Measurements from ENCODE around the gene TMEM212.

TMEM212 gene

DNA sequence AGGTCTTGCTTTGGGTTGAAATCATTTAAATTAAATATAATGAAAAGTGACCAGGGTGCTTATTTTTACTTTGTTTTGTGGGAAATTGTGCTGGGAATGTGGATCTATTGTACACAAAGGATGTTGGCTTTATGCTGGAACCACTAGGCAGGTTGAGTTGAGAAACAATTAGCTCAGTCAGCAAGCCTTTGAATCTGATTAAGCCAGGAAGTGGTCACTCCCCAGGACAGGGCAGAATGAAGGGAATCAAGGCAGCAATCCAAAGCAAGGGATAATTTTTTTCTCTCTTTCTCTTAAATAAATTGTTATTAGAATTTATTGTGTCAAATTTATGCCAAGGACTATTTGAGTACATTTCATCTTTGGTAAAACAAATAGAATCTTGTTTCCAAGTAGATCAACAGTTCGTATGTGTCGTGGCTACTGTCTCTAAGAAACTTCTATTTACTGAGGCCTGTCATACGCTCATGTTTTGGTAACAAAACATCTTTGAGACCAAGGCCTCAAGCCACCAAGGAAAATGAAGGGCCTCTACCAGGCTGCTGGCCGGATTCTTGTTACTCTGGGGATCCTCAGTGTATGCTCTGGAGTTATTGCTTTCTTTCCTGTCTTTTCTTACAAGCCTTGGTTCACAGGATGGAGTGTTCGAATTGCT is at the start of gene TMEM212:
Gene TMEM212, plus strand, starts transcription at position 486 of the 655 bp plus-strand sequence. Its CDS starts 35 bp downstream, at position 521.
- TF ChIP-seq, protein P1, sequence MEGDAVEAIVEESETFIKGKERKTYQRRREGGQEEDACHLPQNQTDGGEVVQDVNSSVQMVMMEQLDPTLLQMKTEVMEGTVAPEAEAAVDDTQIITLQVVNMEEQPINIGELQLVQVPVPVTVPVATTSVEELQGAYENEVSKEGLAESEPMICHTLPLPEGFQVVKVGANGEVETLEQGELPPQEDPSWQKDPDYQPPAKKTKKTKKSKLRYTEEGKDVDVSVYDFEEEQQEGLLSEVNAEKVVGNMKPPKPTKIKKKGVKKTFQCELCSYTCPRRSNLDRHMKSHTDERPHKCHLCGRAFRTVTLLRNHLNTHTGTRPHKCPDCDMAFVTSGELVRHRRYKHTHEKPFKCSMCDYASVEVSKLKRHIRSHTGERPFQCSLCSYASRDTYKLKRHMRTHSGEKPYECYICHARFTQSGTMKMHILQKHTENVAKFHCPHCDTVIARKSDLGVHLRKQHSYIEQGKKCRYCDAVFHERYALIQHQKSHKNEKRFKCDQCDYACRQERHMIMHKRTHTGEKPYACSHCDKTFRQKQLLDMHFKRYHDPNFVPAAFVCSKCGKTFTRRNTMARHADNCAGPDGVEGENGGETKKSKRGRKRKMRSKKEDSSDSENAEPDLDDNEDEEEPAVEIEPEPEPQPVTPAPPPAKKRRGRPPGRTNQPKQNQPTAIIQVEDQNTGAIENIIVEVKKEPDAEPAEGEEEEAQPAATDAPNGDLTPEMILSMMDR (IDR thresholded peaks at IDR 0.05; ENCODE audit: insufficient read depth, low read length, missing control alignments): no peak
- POLR2A ChIA-PET: no interaction called here
- CTCF ChIA-PET: interaction anchor here (1.0 kb wide), 1 partner anchor 499 kb away, joined by 3 read pairs; no protein-coding TSS in a partner anchor
- no peak for DNase-seq (ENCODE audit: low read depth, low spot score)
- no peak within 1 kb of the TSS for H3K4me3 ChIP-seq (ENCODE audit: low read depth, low read length)

DNA sequence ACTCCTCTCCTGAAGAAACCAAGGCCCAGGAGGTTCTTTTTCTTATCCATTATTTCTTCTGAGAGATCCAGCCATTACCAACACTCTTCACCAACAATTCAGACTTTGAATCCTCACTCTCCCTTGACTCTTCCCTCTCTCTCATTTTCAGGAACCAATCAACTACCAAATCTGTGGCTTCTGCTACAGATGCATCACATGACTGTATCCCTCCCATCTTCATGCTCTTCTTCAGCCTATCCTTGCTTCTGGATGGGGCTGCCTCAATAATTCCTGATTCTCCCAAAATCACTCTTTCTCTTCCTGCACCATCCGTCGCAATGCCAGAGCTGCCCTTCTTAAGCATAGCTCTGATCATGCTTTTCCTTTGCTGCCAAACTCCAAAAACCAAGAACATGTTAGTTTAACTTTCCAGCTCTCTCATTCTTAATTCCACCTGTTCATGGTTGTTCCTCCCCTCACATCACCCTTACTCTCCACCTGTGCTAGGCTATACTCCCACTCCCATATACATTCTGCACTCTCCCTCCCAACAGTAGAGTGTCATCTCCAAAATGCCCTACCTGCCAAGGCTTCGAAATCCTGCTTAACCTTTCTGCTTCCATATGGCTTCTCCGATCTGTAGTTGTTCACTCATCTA is 46.4 kb upstream of the TMEM212 start:
- POLR2A ChIA-PET: no interaction called here
- CTCF ChIA-PET: no interaction called here
- H3K4me3 ChIP-seq (ENCODE audit: low read depth, low read length): no peak overlapping the region
- no peak for DNase-seq (ENCODE audit: low read depth, low spot score)
- TF ChIP-seq, protein P1 (IDR thresholded peaks at IDR 0.05; ENCODE audit: insufficient read depth, low read length, missing control alignments): no peak

DNA sequence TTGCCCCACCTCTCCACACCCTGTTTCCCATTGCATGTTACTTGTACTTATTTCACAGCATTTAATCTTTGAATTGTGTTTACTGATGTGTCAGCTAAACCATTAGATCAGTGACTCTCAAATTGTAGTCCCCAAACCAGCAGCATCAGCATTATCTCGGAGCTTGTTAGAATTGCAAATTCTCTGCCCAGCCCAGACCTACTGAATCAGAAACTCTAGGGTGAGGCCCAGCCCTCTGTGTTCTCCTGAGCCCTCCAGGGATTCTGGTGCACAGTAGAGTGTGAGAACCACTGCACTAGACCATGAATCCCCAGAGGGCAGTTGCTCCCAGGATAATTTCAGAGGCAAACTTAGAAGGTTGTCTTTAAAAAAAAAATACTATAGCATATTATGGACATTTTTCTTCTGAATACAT is 45.9 kb upstream of the TMEM212 start:
- POLR2A ChIA-PET: no interaction called here
- CTCF ChIA-PET: no interaction called here

DNA sequence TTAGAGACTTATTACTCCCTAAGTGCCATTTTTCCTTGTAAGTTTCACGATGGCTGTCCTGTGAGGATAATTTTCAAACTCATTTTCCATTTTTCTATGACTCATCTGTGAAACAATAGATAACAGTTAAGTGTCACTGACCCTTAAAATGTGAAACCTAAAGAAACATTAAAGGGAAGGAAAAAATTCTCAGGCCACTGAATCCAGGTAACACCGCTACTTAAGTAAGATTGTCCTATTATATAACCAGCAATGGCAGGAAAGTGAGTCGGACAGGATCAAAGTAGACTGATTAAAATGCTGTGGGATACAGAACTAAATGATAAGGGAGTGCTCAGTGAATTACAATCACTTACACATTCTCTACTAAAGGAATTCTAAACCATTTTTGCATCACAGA is 45.3 kb upstream of the TMEM212 start:
- TF ChIP-seq, protein P1 (IDR thresholded peaks at IDR 0.05; ENCODE audit: insufficient read depth, low read length, missing control alignments): no peak
- CTCF ChIA-PET: no interaction called here
- H3K4me3 ChIP-seq (ENCODE audit: low read depth, low read length): no peak overlapping the region
- POLR2A ChIA-PET: no interaction called here
- no peak for DNase-seq (ENCODE audit: low read depth, low spot score)

More for the DNA sequence above, 45.9 kb upstream of the TMEM212 start:
- no peak for DNase-seq (ENCODE audit: low read depth, low spot score)
- TF ChIP-seq, protein P1 (IDR thresholded peaks at IDR 0.05; ENCODE audit: insufficient read depth, low read length, missing control alignments): no peak
- H3K4me3 ChIP-seq (ENCODE audit: low read depth, low read length): no peak overlapping the region

DNA sequence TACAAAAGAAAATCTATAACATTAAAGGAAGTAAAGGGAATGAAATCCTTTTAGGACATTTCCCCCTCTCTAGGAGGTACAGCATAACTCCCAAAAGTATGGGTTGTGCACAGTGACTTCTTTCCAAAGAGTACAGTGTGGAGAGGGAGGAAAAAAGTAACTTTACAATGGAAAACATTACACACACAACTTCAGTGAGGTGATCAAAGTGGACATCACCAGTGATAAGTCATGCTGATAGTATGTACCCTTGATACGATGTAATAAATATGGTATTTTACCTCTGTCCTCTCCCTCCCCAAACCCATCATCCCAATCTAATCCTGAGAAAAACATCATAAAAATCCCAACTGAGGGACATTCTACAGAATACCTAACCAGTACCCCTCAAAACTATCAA is 43.6 kb upstream of the TMEM212 start:
- no peak overlapping the region for H3K4me3 ChIP-seq (ENCODE audit: low read depth, low read length)
- DNase-seq (ENCODE audit: low read depth, low spot score): no peak
- CTCF ChIA-PET: no interaction called here
- TF ChIP-seq, protein P1 (IDR thresholded peaks at IDR 0.05; ENCODE audit: insufficient read depth, low read length, missing control alignments): no peak
- POLR2A ChIA-PET: no interaction called here

DNA sequence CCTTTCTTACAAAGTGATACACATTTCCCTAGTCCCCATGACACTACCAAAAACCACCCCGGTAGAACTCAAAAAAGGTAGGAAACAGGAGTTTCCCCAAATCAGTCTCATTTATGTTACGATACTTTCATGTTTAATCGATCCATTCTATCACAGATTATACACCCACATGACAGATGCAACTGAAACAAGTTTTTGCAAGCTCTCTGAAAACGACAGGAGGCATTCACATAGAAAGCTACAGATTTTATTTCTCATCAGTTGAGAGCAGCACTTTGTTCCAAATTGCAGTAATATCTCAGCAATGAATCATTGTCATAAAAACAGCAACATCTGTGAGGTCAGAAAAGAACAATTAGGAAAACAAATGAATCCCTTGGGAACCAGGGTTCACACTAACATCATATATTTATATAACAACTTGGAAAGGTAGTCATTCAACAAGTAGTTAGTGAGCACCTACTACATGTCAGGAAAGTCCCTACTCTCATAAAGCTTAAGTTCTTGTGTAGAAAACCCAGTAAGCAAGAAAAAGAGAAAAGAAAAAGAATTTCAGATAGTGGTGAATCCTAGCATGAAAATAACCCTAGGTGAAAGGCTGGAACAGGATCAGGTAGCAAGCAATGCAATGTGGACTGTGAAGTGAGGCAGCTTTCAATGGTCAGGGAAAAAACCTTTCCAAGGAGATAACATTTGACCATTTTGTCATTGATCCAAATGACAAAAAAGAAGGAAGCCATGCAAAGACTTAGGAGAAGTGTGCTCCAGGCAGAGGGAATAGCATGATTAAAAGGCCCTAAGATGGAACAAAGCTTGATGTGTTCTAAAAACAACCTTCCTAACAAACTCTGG is 41.2 kb upstream of the TMEM212 start:
- DNase-seq (ENCODE audit: low read depth, low spot score): peak; percentile 76
- TF ChIP-seq, protein P1 (IDR thresholded peaks at IDR 0.05; ENCODE audit: insufficient read depth, low read length, missing control alignments): no peak
- no peak overlapping the region for H3K4me3 ChIP-seq (ENCODE audit: low read depth, low read length)
- ChIA-PET CTCF (interaction anchor here (1.1 to 2.5 kb wide), 4 partner anchors 9 to 156 kb away, joined by 3 to 10 read pairs (median 6); partner anchors contain the start of gene PLD1), POLR2A (interaction anchor here (0.9 to 1.2 kb wide), 2 partner anchors 8 to 13 kb away, joined by 4 to 5 read pairs; partner anchors contain the start of gene PLD1)

Data from AG04449 (cell line).